DMS153 (cell line): ENCODE measurements around the gene AFAP1L1.

Experiments used
- DNase-seq: peaks from one replicate; lab custom pipeline; 2025; lab: John Stamatoyannopoulos, UW

AFAP1L1 gene

GRCh38 chr5:149314571-149315111, 43.0 kb downstream of the AFAP1L1 start:
- DNase-seq, result no peak

- no peak for DNase-seq
Observed at GRCh38 chr5:149315753-149316152, 44.1 kb downstream of the AFAP1L1 start.

GRCh38 chr5:149317281-149318048, 45.8 kb downstream of the AFAP1L1 start:
- no peak for DNase-seq

GRCh38 chr5:149319174-149319573, 47.5 kb downstream of the AFAP1L1 start:
- no peak for DNase-seq

- peak; percentile 60 for DNase-seq
Observed at GRCh38 chr5:149320791-149321330, 49.2 kb downstream of the AFAP1L1 start.

- no peak for DNase-seq
Observed at GRCh38 chr5:149322518-149322917, 50.9 kb downstream of the AFAP1L1 start.

- DNase-seq, result no peak
Observed at GRCh38 chr5:149323210-149323609, 51.6 kb downstream of the AFAP1L1 start.

- DNase-seq, result no peak
Observed at GRCh38 chr5:149323621-149324205, 52.1 kb downstream of the AFAP1L1 start.

- DNase-seq, result no peak
Observed at GRCh38 chr5:149324641-149325040, 53.0 kb downstream of the AFAP1L1 start.

GRCh38 chr5:149325166-149325735, 53.6 kb downstream of the AFAP1L1 start:
- DNase-seq, result no peak

GRCh38 chr5:149325894-149326293, 54.2 kb downstream of the AFAP1L1 start:
- no peak for DNase-seq

GRCh38 chr5:149326611-149327010, 55.0 kb downstream of the AFAP1L1 start:
- DNase-seq, result no peak

- no peak for DNase-seq
Observed at GRCh38 chr5:149328177-149328576, 56.5 kb downstream of the AFAP1L1 start.

- DNase-seq, result no peak
Observed at GRCh38 chr5:149333711-149334443, 62.2 kb downstream of the AFAP1L1 start.

- no peak for DNase-seq
Observed at GRCh38 chr5:149337736-149338135, 66.1 kb downstream of the AFAP1L1 start.

- DNase-seq, result no peak
Observed at GRCh38 chr5:149338364-149338763, 66.7 kb downstream of the AFAP1L1 start.

GRCh38 chr5:149340920-149341319, 69.3 kb downstream of the AFAP1L1 start:
- no peak for DNase-seq

GRCh38 chr5:149341876-149342275, 70.2 kb downstream of the AFAP1L1 start:
- no peak for DNase-seq

- DNase-seq, result no peak
Observed at GRCh38 chr5:149344151-149344550, 72.5 kb downstream of the AFAP1L1 start.

GRCh38 chr5:149345147-149345891, 73.7 kb downstream of the AFAP1L1 start, which contains the start of gene GRPEL2:
GRPEL2 (plus strand) TSS chr5:149345499; CDS start chr5:149345540, 41 bp downstream.
- peak; percentile 89 for DNase-seq

- no peak for DNase-seq
Observed at GRCh38 chr5:149345892-149346222, 74.2 kb downstream of the AFAP1L1 start.
